Testis (tissue), 2 donors: ENCODE results near the gene MEGF11.

Experiments
- CTCF ChIP-seq, 3 experiments: fragments of 450-650 bp in 2 of 3; fragments of 200-600 bp in 1 of 3; sonication (generic) in 1 of 3; IDR thresholded peaks; one replicate each; pipeline ENCODE4 v1.5.1; 2016 to 2019; ENCODE audit warnings: antibody characterized with exemption in 3 of 3, mild to moderate bottlenecking in 2 of 3, moderate library complexity in 1 of 3
- POLR2A ChIP-seq: fragments of 450-650 bp; IDR thresholded peaks from one replicate; pipeline ENCODE4 v1.6.1; 2017; ENCODE audit warnings: antibody characterized with exemption, mild to moderate bottlenecking, moderate library complexity

GRCh38 chr15:66139591-66140207 is 113.9 kb downstream of the MEGF11 start:
- TF ChIP-seq POLR2A (no peak), CTCF (IDR thresholded peaks at IDR 0.05) (no peak)
